ENCODE measurements around the gene HES5. TPM values are rescaled to one million over a fixed set of nuclear protein-coding genes. Genes with fewer than 3 reads are reported as not detected.

The HES5 gene
- total RNA-seq, 1 experiment from 2014 or later, result not detected

GRCh38 chr1:2506007-2506860 lies 23.8 kb downstream of the HES5 start:
- Histone ChIP-seq H4K5ac (ENCODE audit: insufficient read length, low read depth, low read length) (no peak overlapping the region), H3K23me2 (ENCODE audit: insufficient read length, low read depth, low read length, poor library complexity, severe bottlenecking) (no peaks in the 10 kb centered on the region), H2AK5ac (ENCODE audit: insufficient read length, low read length) (no peak overlapping the region), H3K9me3 (ENCODE audit: control insufficient read depth, low read depth, low read length) (no peaks in the 10 kb centered on the region), H4K91ac (ENCODE audit: insufficient read length, low read depth, low read length) (no peak overlapping the region), H3K4me2 (ENCODE audit: insufficient read depth, insufficient read length, low read length) (no peak overlapping the region), H2AFZ (ENCODE audit: low read length) (no peak overlapping the region), H3K56ac (ENCODE audit: insufficient read length, low read depth, low read length) (no peak overlapping the region), H3K14ac (ENCODE audit: insufficient read depth, low read length) (no peak overlapping the region), H3K27me3 (ENCODE audit: insufficient read depth, low read length) (no peaks in the 10 kb centered on the region), H4K8ac (replicated peaks; ENCODE audit: insufficient read length, low read depth, low read length) (no peak overlapping the region), H3T11ph (ENCODE audit: low read length) (no peak overlapping the region), H3K18ac (ENCODE audit: insufficient read length, low read depth, low read length) (no peak overlapping the region), H3K4ac (ENCODE audit: low read depth, low read length) (no peak overlapping the region), H4K20me1 (ENCODE audit: control insufficient read depth, insufficient read depth, insufficient read length) (no peaks in the 10 kb centered on the region), H3K23ac (ENCODE audit: insufficient read length, low read depth, low read length) (no peak overlapping the region), H3K4me1 (ENCODE audit: insufficient read depth, low read length) (no peaks in the 10 kb centered on the region), H2BK20ac (ENCODE audit: low read depth, low read length, poor library complexity, severe bottlenecking) (no peak overlapping the region), H3K79me2 (ENCODE audit: insufficient read depth, low read length) (no peaks in the 10 kb centered on the region), H2BK120ac (ENCODE audit: low read depth, low read length, poor library complexity, severe bottlenecking) (no peak overlapping the region), H3K27ac (ENCODE audit: insufficient read length, low read depth, low read length) (no peak overlapping the region), H2BK5ac (ENCODE audit: insufficient read length, low read length) (no peak overlapping the region), H3K9ac (ENCODE audit: extremely low read depth, insufficient read length, low read length) (no peak overlapping the region), H3K79me1 (ENCODE audit: insufficient read depth, low read depth, low read length, poor library complexity, severe bottlenecking) (no peaks in the 10 kb centered on the region), H2BK12ac (ENCODE audit: insufficient read length, low read depth, low read length) (no peak overlapping the region), H2BK15ac (ENCODE audit: low read depth, low read length) (no peak overlapping the region)
- no peaks in the 10 kb centered on the region for H3K9me3 Mint-ChIP-seq
- no peak overlapping the region for H3K4me3 Mint-ChIP-seq
- H3K27ac Mint-ChIP-seq, result peak overlapping the region in 1 of 3 experiments; percentile 59; a peak in 1 of 7 replicates
- no peak for TF ChIP-seq CTCF (conservative IDR thresholded peaks at IDR 0.05)
- no peaks in the 10 kb centered on the region for H3K4me1 Mint-ChIP-seq
- no CpG with 5 or more reads among the region's 30 CpGs for WGBS (ENCODE audit: extremely low coverage, insufficient read length, low lambda C conversion rate)
- H3K36me3 Mint-ChIP-seq (ENCODE audit: insufficient read depth in 1 of 3, low read depth in 3 of 3), result peaks cover 5 to 26% (median 17%) of the 10 kb centered on the region in 3 experiments; a peak in 6 of 7 replicates
- DNase-seq, result no peak
- H3K27me3 Mint-ChIP-seq (ENCODE audit: low read depth), result peaks cover 2% of the 10 kb centered on the region
